Hindlimb muscle (tissue), 1 donor: ENCODE data around the gene FAM47B. TPM values are rescaled to one million over a fixed set of nuclear protein-coding genes. Genes with fewer than 3 reads are reported as not detected.

Experiments
- DNase-seq: peaks from one replicate; pipeline ENCODE4 v3.0.0-alpha.2; 2013
- polyA plus RNA-seq: library from polyadenylated mRNA; unstranded; fragments of 120-200 nt; gene quantifications from one replicate; pipeline ENCODE4 v1.2.1, GENCODE V29; 2013; ENCODE audit not compliant: insufficient read length

Gene FAM47B
- polyA plus RNA-seq = not detected

DNA sequence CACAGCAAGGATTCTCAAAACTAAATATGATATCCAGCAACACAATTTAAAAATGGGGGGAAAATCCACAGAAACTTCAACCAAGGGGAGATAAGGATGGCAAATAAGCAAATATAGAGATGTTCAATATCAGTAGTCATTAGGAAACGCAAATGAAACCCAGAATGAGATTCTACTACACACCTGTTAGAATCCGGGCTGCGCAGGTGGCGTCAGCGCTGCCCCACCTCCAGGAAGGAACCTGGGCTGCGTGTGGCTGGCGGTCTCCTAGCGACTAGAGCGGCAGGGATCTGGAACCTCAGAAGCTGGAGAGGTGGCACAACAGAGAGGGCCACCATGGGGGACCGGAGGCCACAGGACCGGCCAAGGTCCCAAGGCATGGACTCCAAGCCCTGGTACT lies at the start of gene FAM47B:
TSS of gene FAM47B (plus strand) at position 301 of the 400 bp plus-strand sequence. CDS start at position 337, 36 bp downstream.
- no peak for DNase-seq

DNA sequence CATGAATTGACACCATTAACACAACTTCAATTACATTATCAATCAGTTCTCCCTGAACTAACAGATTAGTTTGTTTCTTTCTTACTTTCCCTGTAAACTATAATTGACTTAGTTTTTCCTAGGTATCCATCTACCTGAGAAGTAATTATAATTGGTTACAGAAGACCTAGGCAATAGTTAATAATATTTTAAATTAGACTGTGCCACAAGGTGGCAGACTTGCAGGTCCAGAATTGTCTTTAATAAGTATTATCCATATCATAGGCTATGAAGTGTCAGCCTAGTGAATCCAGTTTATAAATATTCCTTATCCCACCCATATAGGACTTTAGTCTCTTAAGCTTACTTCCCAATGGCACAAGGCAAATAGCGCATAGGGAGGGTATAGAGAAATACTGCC lies 48.9 kb upstream of the FAM47B start:
- DNase-seq = no peak

DNA sequence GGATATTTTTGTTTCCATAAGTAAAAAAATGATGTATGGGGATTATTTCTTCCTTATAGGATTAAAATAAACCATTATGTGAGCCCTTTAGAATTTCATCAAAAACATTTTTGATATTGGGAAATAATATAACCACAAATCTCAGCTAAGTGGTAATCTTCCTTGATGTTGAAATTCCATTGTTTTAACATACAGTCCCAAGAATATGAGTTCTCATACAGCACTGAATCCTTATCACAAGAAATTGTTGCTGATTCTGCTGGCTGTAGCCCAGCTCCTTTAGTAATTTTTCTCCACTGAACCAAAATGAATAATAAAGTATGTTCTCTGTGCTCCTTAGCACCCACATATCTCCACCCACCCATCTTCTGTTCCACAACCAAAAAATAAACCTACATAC lies 41.9 kb upstream of the FAM47B start:
- DNase-seq = no peak

DNA sequence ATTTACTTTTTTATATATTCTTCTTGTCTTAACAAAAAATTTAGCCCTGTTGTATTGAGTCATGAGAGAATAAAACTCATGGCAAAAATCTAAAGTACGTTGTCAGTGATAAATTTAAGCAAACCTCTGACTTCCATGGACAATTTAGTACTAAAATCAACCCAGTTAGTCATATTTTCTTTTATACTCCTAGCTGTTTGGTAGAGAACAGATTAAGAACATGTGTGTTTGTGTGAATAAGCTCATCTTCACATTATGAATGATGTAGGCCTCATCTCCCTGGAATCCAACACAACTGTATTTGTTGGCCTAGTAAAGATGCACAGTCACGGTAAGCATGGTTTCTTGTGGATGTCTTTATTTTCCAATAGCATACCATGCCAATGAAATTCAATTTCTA lies 40.8 kb upstream of the FAM47B start:
- no peak for DNase-seq

DNA sequence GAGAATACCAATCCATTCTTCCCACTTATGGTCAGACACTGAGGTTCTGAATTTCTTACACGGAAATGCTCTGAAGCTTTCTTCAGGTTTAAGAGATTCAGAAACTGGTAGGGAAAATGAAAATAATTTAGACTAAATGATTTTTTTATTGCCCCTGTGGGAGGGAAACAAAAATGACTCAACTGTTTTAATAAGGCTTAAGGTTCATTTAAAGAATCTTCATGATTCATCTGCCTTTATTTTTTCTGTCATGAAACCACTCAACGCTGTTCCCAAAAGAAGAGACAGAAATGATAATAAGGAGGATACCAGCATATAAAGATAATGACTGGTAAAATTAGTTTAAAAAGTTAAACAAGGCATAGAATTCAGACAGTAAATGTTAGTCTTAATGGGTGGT lies 39.3 kb upstream of the FAM47B start:
- DNase-seq = no peak

DNA sequence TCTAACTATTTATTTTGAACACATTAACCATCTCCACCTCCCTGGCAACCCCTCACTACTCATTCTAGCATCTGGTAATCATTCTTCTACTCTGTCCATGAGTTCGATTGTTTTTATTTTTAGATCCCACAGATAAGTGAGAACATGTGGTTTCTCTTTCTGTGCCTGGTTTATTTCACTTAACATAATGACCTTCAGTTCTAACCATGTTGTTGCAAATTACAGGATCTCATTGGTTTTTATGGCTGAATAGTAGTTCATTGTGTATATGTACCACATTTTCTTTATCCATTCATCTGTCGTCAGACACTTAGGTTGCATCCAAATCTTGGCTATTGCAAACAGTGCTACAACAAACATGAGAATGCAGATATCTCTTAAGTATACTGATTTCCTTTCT lies 33.4 kb upstream of the FAM47B start:
- DNase-seq = no peak

DNA sequence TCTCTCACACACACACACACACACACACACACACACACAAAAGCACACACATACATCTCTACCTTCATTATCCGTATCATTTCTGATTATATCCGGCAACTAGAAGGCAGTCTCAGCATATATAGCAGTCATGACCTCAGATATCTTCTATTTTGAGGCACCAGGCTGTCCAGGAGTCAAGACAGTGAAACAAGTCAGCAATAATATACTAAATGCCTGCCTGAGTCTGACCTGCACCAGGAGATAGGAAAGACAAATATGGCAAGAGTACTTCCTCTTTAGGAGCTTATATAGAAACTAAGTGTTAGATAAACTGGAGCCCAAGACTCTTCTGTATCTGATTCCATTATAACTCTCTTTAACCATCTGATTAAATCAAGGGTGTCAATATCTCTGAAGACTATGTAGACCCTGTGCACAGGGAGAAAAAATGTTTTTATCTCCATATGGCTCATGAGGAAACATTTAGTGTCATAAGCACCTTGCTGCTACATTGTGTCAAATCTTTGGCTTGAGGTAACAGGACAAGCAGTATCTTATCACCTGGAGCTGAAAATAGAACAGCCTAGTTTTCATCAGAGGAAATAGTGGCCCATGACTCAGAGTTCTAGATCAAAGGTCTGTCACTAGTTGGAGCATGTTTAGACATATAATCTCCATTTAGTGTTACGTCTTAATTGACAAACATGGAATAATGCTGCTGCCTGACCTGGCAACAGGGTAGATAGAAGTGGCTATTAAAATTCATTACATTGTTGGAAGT lies 27.0 kb upstream of the FAM47B start:
- DNase-seq = no peak

DNA sequence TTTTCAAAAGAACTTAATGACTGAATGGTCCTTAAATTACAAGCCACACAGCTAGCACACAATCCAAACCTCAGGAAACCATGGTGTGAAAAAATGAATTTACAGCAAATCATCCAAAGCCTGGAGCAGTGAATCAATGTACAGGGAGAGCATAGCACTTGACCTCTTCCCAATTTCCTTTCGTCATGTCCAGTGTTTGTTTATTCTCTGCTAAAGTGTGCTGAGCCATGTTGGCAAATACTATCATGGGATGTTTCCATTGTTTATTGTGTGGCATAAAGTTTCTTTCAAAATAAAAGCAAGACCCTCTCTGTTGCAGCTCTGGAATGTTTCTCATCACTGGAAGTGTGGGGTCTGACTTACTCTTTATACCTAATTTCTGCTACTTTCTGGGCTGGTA lies 25.4 kb upstream of the FAM47B start:
- no peak for DNase-seq

DNA sequence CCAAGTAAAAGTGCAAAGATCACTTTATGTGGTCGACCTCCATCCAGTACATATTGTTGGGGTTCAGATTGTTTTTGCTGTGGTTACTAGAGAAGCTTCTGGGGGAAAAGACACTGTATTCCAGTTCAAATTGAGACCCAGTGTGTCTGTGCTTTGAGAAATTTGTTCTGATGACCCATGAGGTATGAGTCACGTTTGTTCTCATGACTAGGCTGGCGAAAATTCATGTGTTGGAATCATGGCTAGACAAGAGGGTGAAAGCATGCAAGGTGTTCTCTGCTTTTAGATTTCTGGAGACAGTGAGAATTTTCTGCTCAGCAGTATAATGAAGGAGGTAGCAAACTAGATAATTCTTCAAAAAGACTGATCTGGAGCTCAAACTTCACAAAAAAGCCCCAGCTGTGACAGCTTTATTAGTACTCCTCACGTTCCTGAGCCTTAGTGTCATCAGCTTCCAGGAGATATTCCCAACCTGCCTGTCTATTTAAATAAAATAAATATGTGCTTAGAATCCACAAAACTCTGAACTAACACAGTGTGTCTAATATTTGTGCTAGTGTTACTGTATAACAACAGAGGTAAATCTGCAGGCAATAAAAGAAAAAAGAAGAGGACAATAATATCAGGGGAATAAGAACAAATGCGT lies 24.4 kb upstream of the FAM47B start:
- DNase-seq = no peak

DNA sequence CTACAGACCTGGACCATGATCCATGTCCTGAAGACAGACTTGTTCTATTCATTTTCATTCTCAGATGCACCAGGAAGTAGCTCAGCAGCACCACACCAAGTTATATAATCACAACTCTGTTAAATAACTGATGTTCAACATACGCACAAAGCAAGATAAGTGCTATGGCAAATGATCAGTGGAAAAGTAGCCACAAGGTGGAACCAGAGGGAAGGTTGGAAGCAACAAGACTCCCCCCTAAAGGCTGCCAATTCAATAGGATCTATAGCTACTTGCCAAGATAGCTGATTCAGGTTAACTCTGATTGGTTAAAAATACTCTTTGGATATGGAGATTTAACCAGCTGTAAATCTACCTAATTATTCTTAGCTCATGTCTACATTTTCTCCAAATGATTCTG lies 23.7 kb upstream of the FAM47B start:
- DNase-seq = peak; percentile 2

DNA sequence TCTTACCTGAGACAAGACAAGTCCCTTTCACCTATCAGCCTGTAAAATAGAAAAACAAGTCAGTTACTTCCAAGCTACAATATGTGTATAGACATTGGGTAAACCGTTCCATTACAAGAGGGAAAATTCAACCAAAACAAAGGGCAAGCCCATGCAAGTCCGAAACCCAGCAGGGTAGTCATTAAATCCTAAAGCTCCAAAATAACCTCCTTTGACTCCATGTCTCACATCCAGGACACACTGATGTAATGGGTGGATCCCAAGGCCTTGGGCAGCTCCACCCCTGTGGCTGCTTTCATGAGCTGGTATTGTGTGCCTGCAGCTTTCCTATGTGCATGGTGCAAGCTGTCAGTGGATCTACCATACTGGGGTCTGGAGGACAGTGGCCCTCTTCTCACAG lies 14.7 kb upstream of the FAM47B start:
- no peak for DNase-seq

DNA sequence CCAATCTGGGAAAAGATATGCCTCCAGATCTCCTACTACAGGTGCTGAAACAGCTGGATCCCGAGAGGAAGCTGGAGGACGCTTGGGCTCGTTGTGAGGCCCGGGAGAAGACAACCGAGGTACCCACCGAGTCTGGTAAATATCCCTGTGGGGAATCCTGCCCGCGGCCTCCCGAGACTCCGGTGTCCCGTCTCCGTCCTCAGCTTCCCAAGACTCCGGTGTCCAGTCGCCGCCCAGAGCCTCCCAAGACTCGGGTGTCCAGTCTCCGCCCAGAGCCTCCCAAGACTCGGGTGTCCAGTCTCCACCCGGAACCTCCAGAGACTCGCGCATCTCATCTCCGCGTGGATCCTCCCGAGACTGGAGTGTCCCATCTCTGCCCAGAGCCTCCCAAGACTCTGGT lies 639 bp downstream of the FAM47B start:
- DNase-seq = no peak

DNA sequence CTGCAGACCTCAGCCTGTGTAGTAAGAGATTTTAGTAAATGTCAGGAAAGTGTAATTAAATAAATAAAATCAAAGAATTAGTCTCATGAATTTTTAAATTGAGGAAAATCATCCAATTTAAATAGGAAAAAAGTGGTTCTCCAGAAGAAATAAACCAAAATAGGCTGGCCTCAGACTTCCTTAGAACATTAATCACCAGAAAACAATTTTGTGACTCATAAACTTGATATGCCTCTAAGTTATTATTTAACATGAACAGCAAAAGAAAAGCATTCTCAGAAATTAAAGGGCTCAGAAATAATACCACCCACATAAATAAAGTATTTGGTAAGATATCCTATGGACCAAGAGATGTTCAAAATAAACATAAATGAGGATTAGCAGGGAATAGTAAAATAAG lies 14.3 kb downstream of the FAM47B start:
- DNase-seq = no peak

DNA sequence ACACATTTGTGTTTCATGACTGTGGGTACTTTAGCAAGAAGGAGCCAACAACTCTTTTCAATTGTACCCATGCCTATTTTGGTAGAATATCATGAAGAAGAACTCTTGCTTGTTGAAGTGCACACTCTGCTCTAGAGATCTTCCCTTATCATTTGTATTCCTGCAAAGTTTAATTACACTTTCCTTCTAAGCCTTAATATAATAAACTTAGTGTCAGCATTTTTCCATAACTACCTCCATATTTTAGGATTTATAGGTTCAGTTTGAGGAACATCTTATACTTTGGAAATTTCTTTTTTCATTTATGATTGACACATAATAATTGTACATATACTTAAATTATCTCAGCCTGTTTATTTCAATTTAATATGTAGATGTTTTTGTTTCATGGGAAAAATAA lies 19.1 kb downstream of the FAM47B start:
- no peak for DNase-seq

DNA sequence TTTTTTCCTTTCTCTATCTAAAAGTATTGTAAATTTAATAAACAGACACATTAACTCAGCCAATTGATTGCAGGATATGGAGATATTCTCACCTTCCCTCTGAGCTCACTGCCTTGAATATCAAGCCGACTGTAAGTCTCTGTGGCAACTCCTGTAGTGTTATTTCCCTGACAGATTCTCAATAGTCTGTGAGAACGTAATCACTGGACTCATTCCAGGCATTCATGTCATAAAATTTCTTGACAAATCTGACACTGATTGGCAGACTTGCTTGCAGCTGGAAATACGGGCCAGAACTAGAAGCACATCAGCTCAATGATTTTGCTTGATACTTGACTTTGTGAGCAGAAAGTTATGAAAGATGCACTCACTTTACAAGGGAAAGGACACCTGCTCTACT lies 29.6 kb downstream of the FAM47B start:
- no peak for DNase-seq

DNA sequence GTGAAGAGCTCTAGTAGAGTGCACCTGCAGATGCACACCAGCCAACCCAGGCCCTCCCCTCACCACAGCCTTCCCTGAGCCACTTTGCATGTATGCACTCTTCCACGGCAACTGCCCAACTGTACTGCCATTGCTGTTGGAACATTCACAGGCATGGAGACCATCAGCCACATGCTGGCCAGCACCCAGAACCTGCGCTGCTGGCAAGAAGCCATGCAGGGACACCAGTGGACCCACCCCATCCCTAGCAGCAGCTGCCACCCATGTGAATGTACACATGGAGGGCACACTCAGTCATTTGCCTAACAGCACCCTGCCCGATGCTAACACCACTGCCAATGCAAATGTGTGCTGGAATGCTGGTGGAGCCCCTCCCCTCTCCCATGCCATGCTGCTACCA lies 35.6 kb downstream of the FAM47B start:
- DNase-seq = no peak

DNA sequence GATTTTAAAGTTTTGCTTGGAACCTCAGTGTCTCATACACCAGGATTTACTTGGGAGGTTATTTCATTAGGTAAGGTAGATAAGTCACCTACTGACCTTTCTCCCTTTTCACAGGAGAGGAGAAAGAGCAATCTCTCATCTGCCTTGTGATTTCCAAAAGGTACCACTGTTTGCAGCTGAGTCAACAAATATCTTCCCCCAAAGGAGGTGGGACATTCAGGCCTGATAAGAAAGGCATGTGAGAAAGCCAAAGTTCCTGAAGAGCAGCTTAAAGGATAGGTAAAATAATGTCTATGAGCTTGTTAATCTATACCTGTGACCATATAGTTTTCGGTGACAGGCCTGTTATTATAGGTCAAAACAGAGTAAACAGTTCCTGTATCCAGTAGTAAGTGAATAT lies 45.0 kb downstream of the FAM47B start:
- no peak for DNase-seq
